Muscle of leg (tissue), 11 donors: ENCODE measurements around the gene GIMAP6. TPM values are rescaled to one million over a fixed set of nuclear protein-coding genes. Genes with fewer than 3 reads are reported as not detected.

Experiments used
- DNase-seq: peaks from one replicate; pipeline ENCODE4 v3.0.0; 2013
- H3K27ac ChIP-seq: one replicate; pipeline ENCODE4 v1.5.1; 2013; ENCODE audit warnings: mild to moderate bottlenecking, low read length, control low read depth
- H3K27me3 ChIP-seq: one replicate; pipeline ENCODE4 v1.6.1; 2013; ENCODE audit warnings: low read length; ENCODE audit not compliant: control insufficient read depth, insufficient read depth
- H3K36me3 ChIP-seq: one replicate; pipeline ENCODE4 v1.6.1; 2013; ENCODE audit warnings: low read length; ENCODE audit not compliant: control insufficient read depth, insufficient read depth
- H3K4me1 ChIP-seq: one replicate; pipeline ENCODE4 v1.6.1; 2013; ENCODE audit warnings: low read length; ENCODE audit not compliant: control insufficient read depth, insufficient read depth
- H3K4me3 ChIP-seq: one replicate; pipeline ENCODE4 v1.5.1; 2013; ENCODE audit warnings: low read length, control low read depth
- H3K9me3 ChIP-seq: replicated peaks from 2 replicates; pipeline ENCODE4 v1.6.1; 2013; ENCODE audit warnings: low read depth, low read length; ENCODE audit not compliant: control insufficient read depth
- WGBS: methylation state at CpG from one replicate; pipeline ENCODE4 v1.1.5; 2013; ENCODE audit warnings: missing lambda C conversion rate; ENCODE audit not compliant: insufficient coverage; 5-methylcytosine and 5-hydroxymethylcytosine counted together
- polyA plus RNA-seq, 8 donors: library from polyadenylated mRNA; unstranded; fragments of 120-200 nt; gene quantifications; one replicate each; pipeline versions ENCODE4 v1.2.1 to v1.2.3, GENCODE V29; 2013; ENCODE audit warnings: inconsistent platforms in 1 of 8, low replicate concordance in 1 of 8; ENCODE audit not compliant: insufficient read length in 8 of 8, insufficient read depth in 1 of 8
- total RNA-seq: library from RNA; stranded (reverse); fragments of 120-200 nt; gene quantifications from one replicate; pipeline ENCODE4 v1.2.4, GENCODE V29; 2013

GIMAP6 gene
- total and polyA plus RNA-seq, 9 donors: 15.4 to 19.0 (median 17.3) TPM

DNA sequence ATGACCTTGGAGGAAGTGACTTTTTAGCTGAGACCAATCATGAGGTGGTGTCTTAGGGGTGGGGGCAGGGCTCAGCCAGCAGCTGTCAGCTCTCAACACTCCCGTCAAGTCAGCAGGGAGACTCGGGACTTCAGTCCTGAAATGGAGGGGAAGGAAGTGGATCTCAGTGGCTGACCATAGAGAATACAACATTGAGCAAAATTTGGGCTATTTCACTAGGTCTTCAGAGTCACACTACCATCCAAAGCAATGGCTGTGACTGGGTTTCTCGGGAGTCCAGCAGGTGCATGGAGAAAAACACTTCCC lies 16.8 kb upstream of the GIMAP6 start:
- no peak overlapping the region for H3K4me3 ChIP-seq
- WGBS: no CpG with 5 or more reads among the region's 3 CpGs
- no peaks in the 10 kb centered on the region for H3K9me3 ChIP-seq
- H3K27me3 ChIP-seq: peaks cover 2% of the 10 kb centered on the region
- H3K36me3 ChIP-seq: no peaks in the 10 kb centered on the region
- no peaks in the 10 kb centered on the region for H3K4me1 ChIP-seq
- no peak overlapping the region for H3K27ac ChIP-seq
- no peak for DNase-seq

DNA sequence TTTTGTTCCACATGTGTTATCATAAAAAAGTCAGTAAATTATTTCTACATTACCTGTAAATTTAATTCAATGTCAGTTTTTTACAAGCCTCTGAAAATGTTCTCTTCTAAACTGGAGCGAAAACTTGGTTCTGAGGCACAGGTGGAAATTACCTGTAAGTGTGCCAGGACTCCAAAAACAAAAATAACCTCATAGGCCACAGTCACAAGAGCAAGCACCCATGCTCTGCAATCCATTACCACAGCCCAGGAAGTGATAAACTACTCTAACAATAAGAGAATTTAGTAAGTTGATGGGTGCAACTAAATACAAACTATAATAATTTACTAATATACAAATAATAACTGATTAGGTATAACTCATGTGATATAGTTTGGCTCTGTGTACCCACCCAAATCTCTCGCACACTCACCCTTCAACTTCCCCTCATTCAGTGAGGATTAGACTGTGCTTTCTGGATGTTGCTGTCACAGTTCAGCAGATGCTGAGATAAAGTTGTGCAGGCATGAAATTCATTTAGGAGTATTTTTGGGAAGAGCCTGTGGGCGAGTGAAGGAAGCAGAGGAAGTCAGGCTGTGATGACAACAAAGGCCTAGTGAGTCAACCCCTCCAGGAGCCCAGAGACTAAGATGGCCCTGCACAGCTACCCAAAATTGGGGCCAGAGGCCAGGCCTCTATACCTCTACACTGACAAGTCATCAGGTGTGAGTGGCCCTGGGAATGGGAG lies 16.3 kb upstream of the GIMAP6 start:
- H3K4me1 ChIP-seq: no peaks in the 10 kb centered on the region
- 67% methylated on average over 1 of the region's 3 CpGs for WGBS
- H3K4me3 ChIP-seq: no peak overlapping the region
- H3K36me3 ChIP-seq: no peaks in the 10 kb centered on the region
- no peak overlapping the region for H3K27ac ChIP-seq
- no peaks in the 10 kb centered on the region for H3K9me3 ChIP-seq
- no peak for DNase-seq
- H3K27me3 ChIP-seq: peaks cover 1% of the 10 kb centered on the region

DNA sequence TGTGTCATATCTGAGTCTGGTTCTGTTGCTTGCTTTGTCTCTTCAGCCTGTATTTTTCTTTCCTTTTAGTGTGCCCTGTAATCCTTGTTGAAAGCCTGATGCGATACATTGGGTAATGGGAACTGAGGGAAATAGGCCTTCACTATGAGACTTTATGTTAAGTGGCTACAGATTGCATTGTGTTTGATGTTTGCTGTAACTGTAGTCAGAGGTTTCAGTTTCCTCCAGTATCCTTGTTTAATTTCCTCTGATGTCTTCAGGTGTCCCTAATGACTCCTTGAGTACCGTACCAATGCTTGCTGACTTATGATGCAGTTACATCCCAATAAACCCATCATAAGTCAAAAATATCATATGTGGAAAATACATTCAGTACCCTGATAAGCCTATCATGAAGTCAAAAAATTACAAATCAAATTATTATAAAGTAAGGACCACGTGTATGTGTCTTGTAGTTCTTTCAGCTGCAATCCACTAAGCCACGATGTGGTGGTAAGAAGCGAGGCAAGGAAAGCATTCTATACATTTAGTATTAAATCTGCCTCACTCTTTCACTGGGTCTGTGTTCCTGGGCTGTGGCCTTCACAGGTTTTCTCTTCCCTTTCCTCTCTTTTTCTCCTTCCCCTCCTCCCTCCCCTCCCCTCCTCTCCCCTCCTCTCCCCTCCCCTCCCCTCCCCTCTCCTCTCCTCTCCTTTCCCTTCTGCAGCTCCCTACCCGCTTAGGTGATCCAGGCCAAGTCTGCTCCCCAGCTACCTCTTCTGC lies 13.3 kb upstream of the GIMAP6 start:
- WGBS: no CpG with 5 or more reads among the region's 6 CpGs

DNA sequence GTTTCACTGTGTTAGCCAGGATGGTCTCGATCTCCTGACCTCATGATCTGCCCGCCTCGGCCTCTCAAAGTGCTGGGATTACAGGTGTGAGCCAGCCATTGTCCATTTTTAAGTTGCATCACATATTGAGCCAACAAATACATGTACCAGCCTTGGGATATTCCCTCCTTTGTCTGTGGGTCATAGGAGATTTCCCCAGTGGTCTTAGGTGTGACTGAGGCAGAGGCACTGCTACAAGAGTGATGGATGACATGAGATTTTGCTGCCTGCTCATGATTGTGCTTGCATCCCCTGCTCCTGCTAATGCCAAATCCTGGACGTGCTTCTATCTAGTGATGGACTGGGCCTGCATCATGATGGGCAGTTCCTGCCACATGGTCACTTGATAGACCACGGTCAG lies 10.7 kb upstream of the GIMAP6 start:
- no peaks in the 10 kb centered on the region for H3K4me1 ChIP-seq
- no peak overlapping the region for H3K4me3 ChIP-seq
- H3K36me3 ChIP-seq: no peaks in the 10 kb centered on the region
- DNase-seq: no peak
- no peak overlapping the region for H3K27ac ChIP-seq
- H3K27me3 ChIP-seq: no peaks in the 10 kb centered on the region
- peaks cover 8% of the 10 kb centered on the region for H3K9me3 ChIP-seq
- WGBS: 85% methylated on average over 2 of the region's 5 CpGs

More for the DNA sequence above, 13.3 kb upstream of the GIMAP6 start:
- H3K4me1 ChIP-seq: no peaks in the 10 kb centered on the region
- no peaks in the 10 kb centered on the region for H3K36me3 ChIP-seq
- no peak overlapping the region for H3K4me3 ChIP-seq
- H3K9me3 ChIP-seq: no peaks in the 10 kb centered on the region
- DNase-seq: no peak
- H3K27me3 ChIP-seq: no peaks in the 10 kb centered on the region
- H3K27ac ChIP-seq: no peak overlapping the region

DNA sequence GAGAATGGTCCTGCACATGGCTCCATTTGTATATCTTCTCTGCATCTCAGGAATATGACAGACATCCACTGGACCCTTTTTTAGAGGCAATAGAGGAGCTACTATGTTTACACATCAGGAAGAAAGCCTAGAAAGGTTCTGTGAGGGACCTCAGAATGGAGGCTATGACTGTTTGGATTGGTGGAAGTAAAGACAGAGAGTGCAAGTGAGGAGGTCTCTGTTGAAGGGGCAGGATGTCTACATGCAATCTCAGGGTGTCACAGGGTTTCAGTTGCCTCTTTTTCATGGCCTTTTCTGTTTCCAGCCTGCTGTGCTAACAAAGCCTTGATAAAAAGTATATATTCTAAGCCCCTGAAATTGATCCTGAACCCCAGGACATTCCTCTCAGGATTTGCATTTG lies 9.7 kb upstream of the GIMAP6 start:
- Histone ChIP-seq H3K27ac (no peak overlapping the region), H3K27me3 (no peaks in the 10 kb centered on the region), H3K4me1 (no peaks in the 10 kb centered on the region), H3K36me3 (no peaks in the 10 kb centered on the region), H3K9me3 (peaks cover 8% of the 10 kb centered on the region), H3K4me3 (no peak overlapping the region)
- no peak for DNase-seq

DNA sequence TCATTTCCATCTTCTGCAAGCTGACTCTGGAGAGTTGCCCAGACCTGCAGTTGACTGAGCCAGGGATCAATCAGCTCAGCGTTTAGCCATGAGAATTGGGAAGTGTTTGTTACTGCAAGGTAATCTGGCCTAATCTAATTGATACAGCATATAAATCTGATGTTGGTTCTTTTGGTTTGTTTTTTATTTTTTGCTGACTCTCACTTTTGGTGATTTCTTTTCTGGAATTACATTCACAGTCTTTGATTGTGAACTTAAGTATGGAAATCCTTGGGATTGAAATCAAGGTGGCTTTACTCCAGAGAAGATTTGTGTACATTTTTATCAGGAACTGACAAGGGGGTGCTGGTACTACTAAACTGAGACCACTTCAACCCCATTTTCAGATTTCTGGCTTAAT lies 1.7 kb upstream of the GIMAP6 start:
- H3K4me3 ChIP-seq: no peak overlapping the region
- no CpG with 5 or more reads among the region's 1 CpG for WGBS
- no peak overlapping the region for H3K27ac ChIP-seq
- no peaks in the 10 kb centered on the region for H3K36me3 ChIP-seq
- no peaks in the 10 kb centered on the region for H3K27me3 ChIP-seq
- DNase-seq: no peak
- peaks cover 5% of the 10 kb centered on the region for H3K9me3 ChIP-seq
- H3K4me1 ChIP-seq: peaks cover 7% of the 10 kb centered on the region

DNA sequence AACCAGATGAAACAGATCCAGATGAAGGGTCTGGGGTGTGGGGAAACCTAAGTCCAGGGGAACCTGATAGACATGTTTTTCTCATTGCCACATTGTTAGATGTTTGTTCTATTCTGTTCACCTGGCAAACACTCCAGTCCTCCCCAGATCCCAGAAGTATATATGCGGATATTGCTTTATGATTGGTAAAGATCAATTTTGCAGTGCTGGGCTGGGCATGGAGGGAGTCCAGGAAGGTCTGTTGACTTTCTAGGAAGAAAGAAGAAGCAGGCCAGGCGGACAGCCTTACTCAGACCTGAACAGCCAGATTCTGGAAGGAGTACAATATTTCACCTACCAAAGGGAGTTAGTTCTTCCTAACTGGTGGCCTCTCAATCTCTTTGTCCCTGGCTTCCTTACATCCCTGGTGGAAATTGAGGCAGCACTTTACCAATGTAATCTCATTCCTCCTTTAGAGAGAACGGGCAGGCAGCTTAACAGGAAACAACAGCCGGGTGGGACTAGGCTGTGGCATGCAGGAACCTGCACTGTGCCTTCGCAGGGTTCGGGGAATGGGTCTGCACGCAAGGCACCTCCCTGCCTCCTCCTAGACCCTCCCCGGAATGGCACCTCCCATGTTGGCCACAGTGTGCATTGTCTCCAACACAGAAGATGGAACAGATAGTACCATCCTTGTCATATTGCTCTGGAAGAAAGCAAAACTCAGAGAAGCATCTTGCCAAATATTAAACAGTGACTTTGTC lies 930 bp downstream of the GIMAP6 start:
- Histone ChIP-seq H3K27ac (peak overlapping the region; percentile 71), H3K4me1 (peaks cover 7% of the 10 kb centered on the region), H3K4me3 (peak overlapping the region; percentile 43), H3K36me3 (peaks cover 2% of the 10 kb centered on the region), H3K9me3 (no peaks in the 10 kb centered on the region), H3K27me3 (no peaks in the 10 kb centered on the region)
- DNase-seq: peak; percentile 35
- WGBS: 44% methylated on average over 6 of the region's 8 CpGs

DNA sequence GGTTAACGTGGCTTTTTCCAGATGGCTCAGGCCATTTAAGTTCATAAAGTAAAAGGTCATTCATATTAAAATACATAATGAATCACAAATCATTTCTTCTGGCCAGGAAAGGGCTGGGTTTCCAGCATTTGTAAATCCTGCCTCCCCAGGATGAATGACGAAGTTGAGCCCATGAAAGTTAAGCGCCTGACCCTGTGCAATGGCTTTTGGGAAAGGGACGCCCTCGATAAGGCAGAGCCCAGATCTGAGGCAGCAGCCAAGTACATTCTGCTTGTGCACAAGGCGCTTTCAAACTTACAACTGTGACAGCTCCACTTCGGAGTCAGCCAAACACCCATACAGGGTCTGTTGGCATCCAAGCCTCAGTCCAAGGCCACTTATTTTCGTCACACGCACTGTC lies 2.8 kb downstream of the GIMAP6 start:
- Histone ChIP-seq H3K36me3 (peaks cover 2% of the 10 kb centered on the region), H3K27me3 (no peaks in the 10 kb centered on the region), H3K27ac (peak overlapping the region; percentile 57), H3K4me3 (no peak overlapping the region), H3K9me3 (no peaks in the 10 kb centered on the region), H3K4me1 (peaks cover 7% of the 10 kb centered on the region)
- WGBS: 77% methylated on average over 6 of the region's 9 CpGs
- peak; percentile 32 for DNase-seq

DNA sequence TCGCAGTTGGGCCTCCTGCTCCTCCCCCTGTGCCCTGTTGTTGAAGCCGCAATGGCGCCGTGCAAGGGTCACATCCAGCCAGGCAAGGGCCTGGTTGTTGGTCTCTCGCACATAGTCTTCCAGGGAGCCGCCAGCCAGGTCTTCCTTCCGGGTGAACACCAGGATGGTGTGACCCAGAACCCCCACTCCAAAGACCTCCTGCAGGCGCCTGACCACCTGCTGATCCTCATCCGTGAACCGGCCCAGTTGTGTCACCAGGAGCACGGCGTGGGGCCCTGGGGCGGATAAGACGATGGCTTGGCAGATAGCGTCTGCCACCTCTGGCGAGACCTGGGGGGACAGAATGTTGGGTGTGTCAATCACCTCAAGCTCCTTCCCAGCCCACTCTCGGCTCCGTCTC lies 4.2 kb downstream of the GIMAP6 start:
- 88% methylated on average over 12 of the region's 18 CpGs for WGBS
- H3K4me1 ChIP-seq: peaks cover 7% of the 10 kb centered on the region
- no peaks in the 10 kb centered on the region for H3K27me3 ChIP-seq
- no peak overlapping the region for H3K4me3 ChIP-seq
- H3K9me3 ChIP-seq: no peaks in the 10 kb centered on the region
- H3K36me3 ChIP-seq: peaks cover 2% of the 10 kb centered on the region
- no peak overlapping the region for H3K27ac ChIP-seq
- DNase-seq: no peak

DNA sequence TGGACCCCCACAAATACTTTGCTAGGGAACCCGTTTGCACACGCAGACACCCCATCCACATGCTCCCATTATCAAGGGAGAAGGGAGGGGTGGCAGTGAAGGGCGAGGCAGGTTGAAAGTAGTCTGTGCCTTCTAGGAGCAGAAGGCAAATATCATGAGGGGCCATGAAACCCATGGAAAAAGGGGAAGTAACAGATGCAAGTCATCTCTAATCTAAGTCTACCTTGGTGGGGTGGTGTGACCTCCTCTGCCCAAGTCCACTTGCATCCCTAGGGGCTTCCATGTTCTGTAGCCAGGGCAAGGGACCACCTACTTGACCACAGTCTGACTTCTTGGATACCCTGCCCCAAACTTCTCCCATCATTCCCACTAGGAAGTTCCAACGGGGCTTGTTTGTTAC lies 5.5 kb downstream of the GIMAP6 start:
- Histone ChIP-seq H3K36me3 (peaks cover 2% of the 10 kb centered on the region), H3K4me3 (no peak overlapping the region), H3K27ac (no peak overlapping the region), H3K9me3 (no peaks in the 10 kb centered on the region), H3K27me3 (no peaks in the 10 kb centered on the region), H3K4me1 (peaks cover 7% of the 10 kb centered on the region)
- 100% methylated on average over 1 of the region's 4 CpGs for WGBS
- DNase-seq: no peak
